Spleen (tissue), 11 donors: ENCODE results near the gene DOK4. TPM values are rescaled to one million over a fixed set of nuclear protein-coding genes. Genes with fewer than 3 reads are reported as not detected.
A peak's percentile ranks its signal among the peaks of the same experiment; 100 is the strongest.

Experiments used
- DNase-seq: peaks from one replicate; pipeline ENCODE4 v3.0.0-alpha.2; 2020
- H3K27ac ChIP-seq, 8 donors: fragments of 200-600 bp; sonication (generic) in 7 of 8; 1 replicate in 4 of 8; 2 replicates in 4 of 8; pipeline versions ENCODE4 v1.5.0 to v1.8.0; 2016 to 2021; ENCODE audit warnings: inconsistent platforms in 4 of 8, mild to moderate bottlenecking in 4 of 8, moderate library complexity in 1 of 8
- H3K27me3 ChIP-seq, 7 donors: fragments of 200-600 bp; sonication (generic) in 6 of 7; replicated peaks in 1 of 7; 1 replicate in 4 of 7; 2 replicates in 3 of 7; pipeline versions ENCODE4 v1.5.0 to v1.8.0; 2016 to 2021; ENCODE audit warnings: inconsistent platforms in 3 of 7, mild to moderate bottlenecking in 1 of 7
- H3K36me3 ChIP-seq, 6 donors: fragments of 200-600 bp; sonication (generic) in 5 of 6; 1 replicate in 4 of 6; 2 replicates in 2 of 6; pipeline versions ENCODE4 v1.5.0 to v1.8.0; 2016 to 2021; ENCODE audit warnings: inconsistent platforms in 2 of 6
- H3K4me1 ChIP-seq, 6 donors: fragments of 200-600 bp; sonication (generic) in 5 of 6; 1 replicate in 3 of 6; 2 replicates in 3 of 6; pipeline versions ENCODE4 v1.5.0 to v1.8.0; 2016 to 2021; ENCODE audit warnings: inconsistent platforms in 3 of 6
- H3K4me3 ChIP-seq, 8 donors: fragments of 200-600 bp; sonication (generic) in 7 of 8; 1 replicate in 4 of 8; 2 replicates in 4 of 8; pipeline versions ENCODE4 v1.5.0 to v1.8.0; 2016 to 2021; ENCODE audit warnings: inconsistent platforms in 4 of 8, mild to moderate bottlenecking in 4 of 8, moderate library complexity in 2 of 8
- H3K9me3 ChIP-seq, 8 donors: fragments of 200-600 bp; sonication (generic) in 7 of 8; 1 replicate in 4 of 8; 2 replicates in 4 of 8; pipeline versions ENCODE4 v1.5.0 to v1.8.0; 2016 to 2021; ENCODE audit warnings: inconsistent platforms in 4 of 8
- POLR2A ChIP-seq, 3 donors: fragments of 450-650 bp; IDR thresholded peaks; one replicate each; pipeline ENCODE4 v1.5.1; 2017; ENCODE audit warnings: antibody characterized with exemption in 3 of 3, mild to moderate bottlenecking in 1 of 3
- POLR2AphosphoS5 ChIP-seq, 3 donors: sonication (generic); formaldehyde crosslinking; IDR thresholded peaks; one replicate each; pipeline ENCODE4 v1.5.1; 2017; ENCODE audit warnings: antibody characterized with exemption in 3 of 3
- WGBS, 5 donors: extraction: QIAGEN DNeasy Blood & Tissue Kit in 3 of 5; methylation state at CpG; one replicate each; pipeline versions ENCODE4 v1.1.5 to v1.1.7; 2013 to 2018; 5-methylcytosine and 5-hydroxymethylcytosine counted together
- intact Hi-C: fragments of 100-400 bp; cut with DNase I; formaldehyde crosslinking; loops from one replicate; pipeline ENCODE4 v1.15.0; 2023; ENCODE audit warnings: low total_unique reads
- polyA plus RNA-seq, 3 donors: library from polyadenylated mRNA; stranded (reverse); fragments of 200-250 nt; gene quantifications; one replicate each; pipeline ENCODE4 v1.2.1, GENCODE V29; 2013
- total RNA-seq, 7 donors: library from RNA; depleted of rRNA in 3 of 7; stranded (reverse); fragments of >200 nt in 3 of 7; fragmentation: NEBNext Ultra II Directional in 4 of 7; extraction: Animal tissue kit (Norgen Biotek cat#: 25700) in 4 of 7; gene quantifications; one replicate each; pipeline versions ENCODE4 v1.1.0 to v1.2.1, GENCODE V29; 2016 to 2021
- TF ChIP-seq, protein P1 (sequence below), 11 experiments: fragments of 200-600 bp in 7 of 11; fragments of 450-650 bp in 4 of 11; sonication (generic) in 4 of 11; IDR thresholded peaks in 8 of 11; conservative IDR thresholded peaks in 3 of 11; 1 replicate in 7 of 11; 2 replicates in 4 of 11; pipeline versions ENCODE4 v1.4.0 to v1.8.0; 2016 to 2021; ENCODE audit warnings: antibody characterized with exemption in 11 of 11, inconsistent platforms in 4 of 11, mild to moderate bottlenecking in 1 of 11
- donor health status: healthy with polysubstance abuse.
- donor health status: DM: no; HTN: no; CAD: no; lungs with moderate emphysema.
- donor health status: DM: no; HTN: no; CAD: no.
- donor health status: Bipolar disorder and iron deficiency.
- donor health status: healthy.
- donor health status: DM: no; HTN: no; CAD: no.
- donor health status: DM: yes; HTN: yes; CAD: no.

The DOK4 gene
- total and polyA plus RNA-seq, 10 donors, result 4.1 to 19.8 (median 14.2) TPM

DNA sequence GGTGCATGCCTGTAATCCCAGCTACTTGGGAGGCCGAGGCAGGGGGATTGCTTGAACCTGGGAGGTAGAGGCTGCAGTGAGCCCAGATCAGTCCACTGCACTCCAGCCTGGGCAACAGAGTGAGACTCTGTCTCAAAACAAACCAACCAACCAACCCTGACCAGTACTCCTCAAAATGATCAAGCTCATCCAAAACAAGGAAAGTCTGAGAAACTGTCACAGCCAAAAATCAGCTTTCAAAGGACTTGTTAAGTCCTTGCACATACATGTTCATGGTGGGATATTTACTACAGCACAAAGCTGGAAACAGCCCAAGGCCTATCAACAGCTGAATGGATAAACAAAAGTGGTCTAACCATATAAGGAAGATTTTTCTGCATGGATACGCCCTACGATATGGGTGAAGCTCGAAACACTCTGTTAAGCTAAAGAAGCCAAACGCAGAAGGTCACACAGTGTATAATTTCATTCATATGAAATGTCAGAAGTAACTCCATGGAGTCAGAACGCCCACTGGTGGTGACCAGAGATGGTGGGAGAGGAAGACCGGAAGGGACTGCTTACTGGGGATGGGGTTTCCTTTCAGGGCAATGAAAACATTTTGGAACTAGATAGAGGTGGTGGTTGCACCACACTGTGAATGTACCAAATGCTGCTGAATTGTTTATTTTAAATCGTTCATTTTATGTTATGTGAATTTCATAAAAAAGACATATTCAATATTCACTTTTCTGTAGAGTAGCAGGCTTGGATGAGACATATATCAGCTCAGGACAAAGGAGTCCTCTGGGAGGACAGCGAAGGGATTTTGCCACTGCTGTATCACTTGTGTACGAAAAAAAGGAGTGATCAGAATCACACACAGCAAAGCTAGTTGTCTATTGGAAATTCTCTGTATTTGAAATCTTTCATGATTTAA lies 64.0 kb downstream of the DOK4 start:
- TF ChIP-seq, protein P1, sequence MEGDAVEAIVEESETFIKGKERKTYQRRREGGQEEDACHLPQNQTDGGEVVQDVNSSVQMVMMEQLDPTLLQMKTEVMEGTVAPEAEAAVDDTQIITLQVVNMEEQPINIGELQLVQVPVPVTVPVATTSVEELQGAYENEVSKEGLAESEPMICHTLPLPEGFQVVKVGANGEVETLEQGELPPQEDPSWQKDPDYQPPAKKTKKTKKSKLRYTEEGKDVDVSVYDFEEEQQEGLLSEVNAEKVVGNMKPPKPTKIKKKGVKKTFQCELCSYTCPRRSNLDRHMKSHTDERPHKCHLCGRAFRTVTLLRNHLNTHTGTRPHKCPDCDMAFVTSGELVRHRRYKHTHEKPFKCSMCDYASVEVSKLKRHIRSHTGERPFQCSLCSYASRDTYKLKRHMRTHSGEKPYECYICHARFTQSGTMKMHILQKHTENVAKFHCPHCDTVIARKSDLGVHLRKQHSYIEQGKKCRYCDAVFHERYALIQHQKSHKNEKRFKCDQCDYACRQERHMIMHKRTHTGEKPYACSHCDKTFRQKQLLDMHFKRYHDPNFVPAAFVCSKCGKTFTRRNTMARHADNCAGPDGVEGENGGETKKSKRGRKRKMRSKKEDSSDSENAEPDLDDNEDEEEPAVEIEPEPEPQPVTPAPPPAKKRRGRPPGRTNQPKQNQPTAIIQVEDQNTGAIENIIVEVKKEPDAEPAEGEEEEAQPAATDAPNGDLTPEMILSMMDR (IDR thresholded peaks at IDR 0.05 in 8 of 11, conservative IDR thresholded peaks at IDR 0.05 in 3 of 11), result peak in 7 of 11 experiments; percentile 22 to 50 (median 35)
- no peak for TF ChIP-seq POLR2AphosphoS5 (IDR thresholded peaks at IDR 0.05)
- no peak for TF ChIP-seq POLR2A (IDR thresholded peaks at IDR 0.05)
- no peak for DNase-seq
- peak overlapping the region in 1 of 8 donors; percentile 46 for H3K27ac ChIP-seq
- H3K4me1 ChIP-seq, result peaks cover 5 to 30% (median 15%) of the 10 kb centered on the region in 6 donors
- no peak overlapping the region for H3K4me3 ChIP-seq
- no peaks in the 10 kb centered on the region for H3K27me3 ChIP-seq
- intact Hi-C loops, result no loop called here
- WGBS, 5 donors, result 56 to 68% (median 62%) methylated on average over 10 of the region's 10 CpGs
- no peaks in the 10 kb centered on the region for H3K9me3 ChIP-seq
- peaks cover 0 to 16% (median 10%) of the 10 kb centered on the region in 6 donors for H3K36me3 ChIP-seq

Other genes with a start within 250 kb of the DOK4 start
- 10 to 100 TPM; 38.0 to 84.6 (median 62.4) TPM for gene ARL2BP, start 241.2 kb downstream of the DOK4 start, total RNA-seq
- gene ARL2BP, start 241.2 kb downstream of the DOK4 start, polyA plus RNA-seq, result 10 to 100 TPM; 30.1 to 65.1 (median 35.7) TPM
- gene PLLP, start 201.8 kb downstream of the DOK4 start, total RNA-seq, result 10 to 100 TPM in 6 of 7 donors, 1 to 10 TPM in 1; 9.6 to 53.1 (median 29.1) TPM
- gene PLLP, start 201.8 kb downstream of the DOK4 start, polyA plus RNA-seq, result 10 to 100 TPM in 1 of 3 donors, 1 to 10 TPM in 2; 4.7 to 19.1 (median 7.0) TPM
- 1 to 10 TPM in 5 of 7 donors, under 1 TPM in 2; 0.51 to 6.9 (median 1.9) TPM for gene CCL22, start 127.7 kb downstream of the DOK4 start, total RNA-seq
- 1 to 10 TPM; 1.0 to 1.9 (median 1.6) TPM for gene CCL22, start 127.7 kb downstream of the DOK4 start, polyA plus RNA-seq
- 1 to 10 TPM in 5 of 7 donors, under 1 TPM in 2; 0.67 to 7.3 (median 1.6) TPM for gene CX3CL1, start 114.0 kb downstream of the DOK4 start, total RNA-seq
- gene CX3CL1, start 114.0 kb downstream of the DOK4 start, polyA plus RNA-seq, result 1 to 10 TPM in 2 of 3 donors, under 1 TPM in 1; 0.39 to 2.4 (median 1.5) TPM
- 1 to 10 TPM in 2 of 7 donors, under 1 TPM in 1, not detected in 4; 0.75 to 3.1 (median 1.2) TPM for gene CCL17, start 81.7 kb downstream of the DOK4 start, total RNA-seq
- 1 to 10 TPM in 2 of 3 donors, under 1 TPM in 1; 0.29 to 4.0 (median 2.8) TPM for gene CCL17, start 81.7 kb downstream of the DOK4 start, polyA plus RNA-seq
- gene CIAPIN1, start 39.1 kb downstream of the DOK4 start, total RNA-seq, result 10 to 100 TPM; 21.4 to 39.8 (median 31.3) TPM
- 10 to 100 TPM; 19.6 to 28.4 (median 22.1) TPM for gene CIAPIN1, start 39.1 kb downstream of the DOK4 start, polyA plus RNA-seq
- gene COQ9, start 39.0 kb downstream of the DOK4 start, total RNA-seq, result 10 to 100 TPM; 25.8 to 39.9 (median 29.6) TPM
- gene COQ9, start 39.0 kb downstream of the DOK4 start, polyA plus RNA-seq, result 10 to 100 TPM; 32.2 to 34.9 (median 34.4) TPM
- gene POLR2C, start 23.8 kb downstream of the DOK4 start, total RNA-seq, result 10 to 100 TPM; 42.3 to 75.6 (median 52.7) TPM
- gene POLR2C, start 23.8 kb downstream of the DOK4 start, polyA plus RNA-seq, result 10 to 100 TPM; 23.2 to 42.7 (median 35.0) TPM
- gene CCDC102A, start 50.1 kb upstream of the DOK4 start, total RNA-seq, result 10 to 100 TPM in 2 of 7 donors, 1 to 10 TPM in 5; 7.0 to 14.8 (median 7.9) TPM
- gene CCDC102A, start 50.1 kb upstream of the DOK4 start, polyA plus RNA-seq, result 1 to 10 TPM; 4.6 to 7.7 (median 4.8) TPM
- 10 to 100 TPM in 6 of 7 donors, 1 to 10 TPM in 1; 7.3 to 23.8 (median 13.6) TPM for gene ADGRG5, start 56.1 kb upstream of the DOK4 start, total RNA-seq
- gene ADGRG5, start 56.1 kb upstream of the DOK4 start, polyA plus RNA-seq, result 1 to 10 TPM; 5.2 to 9.7 (median 9.3) TPM
- gene ADGRG1, start 142.1 kb upstream of the DOK4 start, total RNA-seq, result 10 to 100 TPM in 4 of 7 donors, 1 to 10 TPM in 3; 6.9 to 23.7 (median 10.5) TPM
- 1 to 10 TPM; 1.0 to 2.7 (median 1.2) TPM for gene ADGRG1, start 142.1 kb upstream of the DOK4 start, polyA plus RNA-seq
- gene ADGRG3, start 181.8 kb upstream of the DOK4 start, total RNA-seq, result 100 to 1,000 TPM in 2 of 7 donors, 10 to 100 TPM in 5; 16.6 to 116 (median 34.2) TPM
- gene ADGRG3, start 181.8 kb upstream of the DOK4 start, polyA plus RNA-seq, result 10 to 100 TPM in 1 of 3 donors, 1 to 10 TPM in 2; 2.5 to 15.3 (median 8.5) TPM
- 1 to 10 TPM in 1 of 7 donors, under 1 TPM in 2, not detected in 4; 0.20 to 2.1 (median 0.60) TPM for gene DRC7, start 208.3 kb upstream of the DOK4 start, total RNA-seq
- gene DRC7, start 208.3 kb upstream of the DOK4 start, polyA plus RNA-seq, result under 1 TPM; 0.03 to 0.11 (median 0.06) TPM
- 10 to 100 TPM; 15.7 to 23.1 (median 18.2) TPM for gene KATNB1, start 249.3 kb upstream of the DOK4 start, total RNA-seq
- gene KATNB1, start 249.3 kb upstream of the DOK4 start, polyA plus RNA-seq, result 10 to 100 TPM; 10.6 to 14.5 (median 11.2) TPM